ENCODE measurements around the gene ETV7. TPM values are rescaled to one million over a fixed set of nuclear protein-coding genes. Genes with fewer than 3 reads are reported as not detected.

ETV7 gene
- total and polyA plus RNA-seq, 2 experiments from 2014 or later: 0.47 to 1.2 TPM

DNA sequence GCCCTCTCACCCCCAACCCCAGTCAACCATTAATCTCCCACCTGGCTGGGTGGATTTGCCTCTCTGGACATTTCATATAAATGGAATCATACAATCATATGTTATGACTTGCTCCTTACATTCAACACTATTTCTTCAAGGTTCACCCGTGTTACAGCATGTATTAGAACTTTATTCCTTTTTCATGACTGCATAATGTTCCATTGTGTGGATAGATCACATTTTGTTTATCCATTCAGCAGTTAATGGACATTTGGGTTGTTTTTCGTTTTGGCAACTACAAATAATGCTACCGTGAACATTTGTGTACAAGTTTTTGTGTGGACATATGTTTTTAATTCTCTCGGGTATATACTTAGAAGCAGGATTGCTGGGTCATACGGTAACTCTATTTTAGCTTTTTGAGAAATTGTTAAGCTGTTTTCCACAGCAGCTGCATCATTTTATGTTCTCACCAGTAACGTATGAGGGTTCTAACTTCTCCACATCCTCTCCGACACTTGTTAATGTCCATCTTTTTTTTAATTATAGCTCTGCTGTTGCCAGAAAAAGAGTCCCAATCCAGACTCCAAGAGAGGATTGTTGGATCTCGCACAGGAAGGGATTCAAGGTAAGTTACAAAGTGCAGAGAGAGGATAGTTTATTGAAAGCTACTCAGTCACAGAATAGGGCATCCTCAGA, 34.9 kb downstream of the ETV7 start:
- no peaks in the 10 kb centered on the region for H3K27me3 ChIP-seq (ENCODE audit: insufficient read depth)
- H3F3A ChIP-seq (replicated peaks; ENCODE audit: low read depth): no peaks in the 10 kb centered on the region
- H3K4me2 ChIP-seq: no peak overlapping the region
- no peaks in the 10 kb centered on the region for H4K20me1 ChIP-seq (replicated peaks; ENCODE audit: insufficient read depth)
- no peak for DNase-seq (ENCODE audit: low spot score)
- ATAC-seq: no peak
- no peak overlapping the region for H3K27ac Mint-ChIP-seq
- no peaks in the 10 kb centered on the region for H3K36me3 Mint-ChIP-seq (ENCODE audit: low read depth)
- H3K4me3 Mint-ChIP-seq: no peak overlapping the region
- no peaks in the 10 kb centered on the region for H3K4me1 ChIP-seq (ENCODE audit: insufficient read depth)
- H3K79me2 ChIP-seq (replicated peaks; ENCODE audit: insufficient read depth): no peaks in the 10 kb centered on the region
- no peak overlapping the region for H2AFZ ChIP-seq
- peaks cover 11% of the 10 kb centered on the region for H3K27me3 Mint-ChIP-seq (ENCODE audit: insufficient read depth, low read depth, poor library complexity)
- H3K4me1 Mint-ChIP-seq: no peaks in the 10 kb centered on the region
- H3K9me2 ChIP-seq (ENCODE audit: insufficient read depth): no peaks in the 10 kb centered on the region
- H3K4me3 ChIP-seq: no peak overlapping the region
- H3K27ac ChIP-seq (ENCODE audit: low read depth): no peak overlapping the region
- no peaks in the 10 kb centered on the region for H3K36me3 ChIP-seq (ENCODE audit: insufficient read depth)
- no peaks in the 10 kb centered on the region; the same call in 1 of the 3 replicates for H3K9me3 Mint-ChIP-seq
- TF ChIP-seq EZH2 (IDR thresholded peaks at IDR 0.05; ENCODE audit: low read depth, unreplicated experiment): no peak
- TF ChIP-seq REST (IDR thresholded peaks at IDR 0.05; ENCODE audit: unreplicated experiment): no peak
- TF ChIP-seq, protein P1, sequence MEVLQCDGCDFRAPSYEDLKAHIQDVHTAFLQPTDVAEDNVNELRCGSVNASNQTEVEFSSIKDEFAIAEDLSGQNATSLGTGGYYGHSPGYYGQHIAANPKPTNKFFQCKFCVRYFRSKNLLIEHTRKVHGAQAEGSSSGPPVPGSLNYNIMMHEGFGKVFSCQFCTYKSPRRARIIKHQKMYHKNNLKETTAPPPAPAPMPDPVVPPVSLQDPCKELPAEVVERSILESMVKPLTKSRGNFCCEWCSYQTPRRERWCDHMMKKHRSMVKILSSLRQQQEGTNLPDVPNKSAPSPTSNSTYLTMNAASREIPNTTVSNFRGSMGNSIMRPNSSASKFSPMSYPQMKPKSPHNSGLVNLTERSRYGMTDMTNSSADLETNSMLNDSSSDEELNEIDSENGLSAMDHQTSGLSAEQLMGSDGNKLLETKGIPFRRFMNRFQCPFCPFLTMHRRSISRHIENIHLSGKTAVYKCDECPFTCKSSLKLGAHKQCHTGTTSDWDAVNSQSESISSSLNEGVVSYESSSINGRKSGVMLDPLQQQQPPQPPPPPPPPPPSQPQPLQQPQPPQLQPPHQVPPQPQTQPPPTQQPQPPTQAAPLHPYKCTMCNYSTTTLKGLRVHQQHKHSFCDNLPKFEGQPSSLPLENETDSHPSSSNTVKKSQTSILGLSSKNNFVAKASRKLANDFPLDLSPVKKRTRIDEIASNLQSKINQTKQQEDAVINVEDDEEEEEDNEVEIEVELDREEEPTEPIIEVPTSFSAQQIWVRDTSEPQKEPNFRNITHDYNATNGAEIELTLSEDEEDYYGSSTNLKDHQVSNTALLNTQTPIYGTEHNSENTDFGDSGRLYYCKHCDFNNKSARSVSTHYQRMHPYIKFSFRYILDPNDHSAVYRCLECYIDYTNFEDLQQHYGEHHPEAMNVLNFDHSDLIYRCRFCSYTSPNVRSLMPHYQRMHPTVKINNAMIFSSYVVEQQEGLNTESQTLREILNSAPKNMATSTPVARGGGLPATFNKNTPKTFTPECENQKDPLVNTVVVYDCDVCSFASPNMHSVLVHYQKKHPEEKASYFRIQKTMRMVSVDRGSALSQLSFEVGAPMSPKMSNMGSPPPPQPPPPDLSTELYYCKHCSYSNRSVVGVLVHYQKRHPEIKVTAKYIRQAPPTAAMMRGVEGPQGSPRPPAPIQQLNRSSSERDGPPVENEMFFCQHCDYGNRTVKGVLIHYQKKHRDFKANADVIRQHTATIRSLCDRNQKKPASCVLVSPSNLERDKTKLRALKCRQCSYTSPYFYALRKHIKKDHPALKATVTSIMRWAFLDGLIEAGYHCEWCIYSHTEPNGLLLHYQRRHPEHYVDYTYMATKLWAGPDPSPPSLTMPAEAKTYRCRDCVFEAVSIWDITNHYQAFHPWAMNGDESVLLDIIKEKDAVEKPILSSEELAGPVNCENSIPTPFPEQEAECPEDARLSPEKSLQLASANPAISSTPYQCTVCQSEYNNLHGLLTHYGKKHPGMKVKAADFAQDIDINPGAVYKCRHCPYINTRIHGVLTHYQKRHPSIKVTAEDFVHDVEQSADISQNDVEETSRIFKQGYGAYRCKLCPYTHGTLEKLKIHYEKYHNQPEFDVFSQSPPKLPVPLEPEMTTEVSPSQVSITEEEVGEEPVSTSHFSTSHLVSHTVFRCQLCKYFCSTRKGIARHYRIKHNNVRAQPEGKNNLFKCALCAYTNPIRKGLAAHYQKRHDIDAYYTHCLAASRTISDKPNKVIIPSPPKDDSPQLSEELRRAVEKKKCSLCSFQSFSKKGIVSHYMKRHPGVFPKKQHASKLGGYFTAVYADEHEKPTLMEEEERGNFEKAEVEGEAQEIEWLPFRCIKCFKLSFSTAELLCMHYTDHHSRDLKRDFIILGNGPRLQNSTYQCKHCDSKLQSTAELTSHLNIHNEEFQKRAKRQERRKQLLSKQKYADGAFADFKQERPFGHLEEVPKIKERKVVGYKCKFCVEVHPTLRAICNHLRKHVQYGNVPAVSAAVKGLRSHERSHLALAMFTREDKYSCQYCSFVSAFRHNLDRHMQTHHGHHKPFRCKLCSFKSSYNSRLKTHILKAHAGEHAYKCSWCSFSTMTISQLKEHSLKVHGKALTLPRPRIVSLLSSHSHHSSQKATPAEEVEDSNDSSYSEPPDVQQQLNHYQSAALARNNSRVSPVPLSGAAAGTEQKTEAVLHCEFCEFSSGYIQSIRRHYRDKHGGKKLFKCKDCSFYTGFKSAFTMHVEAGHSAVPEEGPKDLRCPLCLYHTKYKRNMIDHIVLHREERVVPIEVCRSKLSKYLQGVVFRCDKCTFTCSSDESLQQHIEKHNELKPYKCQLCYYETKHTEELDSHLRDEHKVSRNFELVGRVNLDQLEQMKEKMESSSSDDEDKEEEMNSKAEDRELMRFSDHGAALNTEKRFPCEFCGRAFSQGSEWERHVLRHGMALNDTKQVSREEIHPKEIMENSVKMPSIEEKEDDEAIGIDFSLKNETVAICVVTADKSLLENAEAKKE (CRISPR knock-in tag; IDR thresholded peaks at IDR 0.05): no peak
- no peak for TF ChIP-seq ETS1 (IDR thresholded peaks at IDR 0.05)
- no peak for TF ChIP-seq JUNB (IDR thresholded peaks at IDR 0.05; ENCODE audit: unreplicated experiment)
- TF ChIP-seq, protein P2, sequence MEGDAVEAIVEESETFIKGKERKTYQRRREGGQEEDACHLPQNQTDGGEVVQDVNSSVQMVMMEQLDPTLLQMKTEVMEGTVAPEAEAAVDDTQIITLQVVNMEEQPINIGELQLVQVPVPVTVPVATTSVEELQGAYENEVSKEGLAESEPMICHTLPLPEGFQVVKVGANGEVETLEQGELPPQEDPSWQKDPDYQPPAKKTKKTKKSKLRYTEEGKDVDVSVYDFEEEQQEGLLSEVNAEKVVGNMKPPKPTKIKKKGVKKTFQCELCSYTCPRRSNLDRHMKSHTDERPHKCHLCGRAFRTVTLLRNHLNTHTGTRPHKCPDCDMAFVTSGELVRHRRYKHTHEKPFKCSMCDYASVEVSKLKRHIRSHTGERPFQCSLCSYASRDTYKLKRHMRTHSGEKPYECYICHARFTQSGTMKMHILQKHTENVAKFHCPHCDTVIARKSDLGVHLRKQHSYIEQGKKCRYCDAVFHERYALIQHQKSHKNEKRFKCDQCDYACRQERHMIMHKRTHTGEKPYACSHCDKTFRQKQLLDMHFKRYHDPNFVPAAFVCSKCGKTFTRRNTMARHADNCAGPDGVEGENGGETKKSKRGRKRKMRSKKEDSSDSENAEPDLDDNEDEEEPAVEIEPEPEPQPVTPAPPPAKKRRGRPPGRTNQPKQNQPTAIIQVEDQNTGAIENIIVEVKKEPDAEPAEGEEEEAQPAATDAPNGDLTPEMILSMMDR (conservative IDR thresholded peaks at IDR 0.05; ENCODE audit: low read depth in 2 of 2): no peak
- TF ChIP-seq NANOG (IDR thresholded peaks at IDR 0.05; ENCODE audit: borderline replicate concordance): no peak
